GM21619 (cell line): ENCODE measurements around the gene EEF1AKMT1.
A peak's percentile ranks its signal among the peaks of the same experiment; 100 is the strongest.

Experiments used
- ATAC-seq: cut with Tn5 transposase; IDR thresholded peaks from one replicate; pipeline ENCODE4 v1.9.1; 2021; ENCODE audit not compliant: unreplicated experiment

EEF1AKMT1 gene, protein sequence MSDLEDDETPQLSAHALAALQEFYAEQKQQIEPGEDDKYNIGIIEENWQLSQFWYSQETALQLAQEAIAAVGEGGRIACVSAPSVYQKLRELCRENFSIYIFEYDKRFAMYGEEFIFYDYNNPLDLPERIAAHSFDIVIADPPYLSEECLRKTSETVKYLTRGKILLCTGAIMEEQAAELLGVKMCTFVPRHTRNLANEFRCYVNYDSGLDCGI

DNA sequence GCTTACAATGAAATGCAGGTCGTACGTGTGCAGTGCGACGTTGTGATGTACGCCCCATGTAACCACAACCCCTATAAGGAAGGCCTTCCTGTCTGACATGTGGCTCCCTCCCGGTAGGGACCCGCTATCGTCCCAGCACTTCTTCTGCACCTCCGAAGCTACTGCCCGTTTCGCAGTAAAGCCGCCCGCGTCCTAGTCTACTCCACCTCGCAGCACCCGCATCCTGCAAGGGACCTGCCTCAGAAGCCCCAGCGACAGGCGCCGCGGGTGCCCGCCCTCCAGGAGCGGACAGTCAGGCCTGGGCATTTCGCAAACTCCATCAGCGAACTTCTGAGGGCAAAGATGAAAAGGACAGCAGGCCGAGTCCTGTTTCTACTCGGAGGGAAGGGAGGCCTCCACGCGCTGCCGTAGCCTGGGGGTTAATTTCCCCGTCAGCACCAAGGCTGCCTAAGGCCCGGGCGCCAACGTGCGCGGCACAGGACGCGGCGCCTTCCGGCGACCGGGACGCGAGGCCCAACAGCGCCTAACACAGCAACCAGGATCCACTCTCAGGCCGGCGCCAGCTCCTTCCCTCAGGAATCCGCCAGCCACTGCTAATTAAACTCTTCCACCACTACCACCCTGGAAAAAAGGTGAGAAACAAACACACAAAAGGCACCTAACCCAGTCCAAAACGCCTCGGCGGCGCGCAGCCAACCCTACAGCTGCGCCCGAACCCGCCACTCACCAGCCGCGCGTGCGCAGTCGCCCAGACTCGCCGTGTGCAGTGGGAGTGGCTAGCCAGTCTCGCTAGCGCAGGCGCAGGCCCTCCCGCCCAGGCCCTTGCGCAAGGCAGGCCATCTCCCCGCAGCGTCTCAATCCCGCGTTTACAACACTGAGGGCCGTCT, at the start of gene EEF1AKMT1:
TSS of gene EEF1AKMT1 (minus strand) at position 768 of the 887 bp plus-strand sequence. CDS start 16,363 bp downstream, outside the sequence.
- ATAC-seq, result peak; percentile 74

DNA sequence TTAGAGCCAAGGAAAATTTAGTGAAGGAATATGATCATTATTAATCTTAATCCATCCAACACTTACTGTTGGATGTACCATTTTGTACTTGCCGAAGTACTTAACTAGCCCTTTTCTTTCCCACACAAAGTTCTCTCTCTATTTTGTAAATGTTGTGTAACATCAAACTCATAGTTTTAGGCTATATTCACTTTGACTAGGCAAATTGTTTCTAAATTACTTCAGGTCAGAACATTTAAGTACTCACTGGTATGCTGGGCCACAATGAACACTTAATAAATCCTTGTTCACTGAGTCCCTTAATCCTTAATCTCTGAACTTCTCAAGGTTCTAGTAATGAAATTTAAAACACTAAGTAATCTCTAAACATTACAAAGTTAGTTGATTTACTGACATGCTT, 49.3 kb upstream of the EEF1AKMT1 start:
- no peak for ATAC-seq

DNA sequence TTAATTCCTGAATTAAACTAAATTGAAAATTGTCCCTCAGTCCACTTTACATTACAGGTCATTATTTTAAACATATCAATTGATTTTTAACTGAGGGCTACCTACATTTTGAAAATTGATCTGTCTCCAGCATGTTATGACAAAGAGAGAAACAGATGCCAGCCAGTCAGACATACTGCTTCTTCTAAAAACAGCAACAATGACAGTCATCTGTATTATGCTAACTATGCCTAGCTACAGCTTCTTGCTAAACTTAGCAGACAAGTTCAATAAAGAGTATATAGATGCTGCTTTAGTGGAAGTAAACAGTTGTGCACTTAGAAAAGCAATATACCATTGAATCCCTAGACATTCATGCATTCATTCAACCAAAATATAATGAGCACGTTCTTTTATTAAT, 48.6 kb upstream of the EEF1AKMT1 start:
- ATAC-seq, result no peak

DNA sequence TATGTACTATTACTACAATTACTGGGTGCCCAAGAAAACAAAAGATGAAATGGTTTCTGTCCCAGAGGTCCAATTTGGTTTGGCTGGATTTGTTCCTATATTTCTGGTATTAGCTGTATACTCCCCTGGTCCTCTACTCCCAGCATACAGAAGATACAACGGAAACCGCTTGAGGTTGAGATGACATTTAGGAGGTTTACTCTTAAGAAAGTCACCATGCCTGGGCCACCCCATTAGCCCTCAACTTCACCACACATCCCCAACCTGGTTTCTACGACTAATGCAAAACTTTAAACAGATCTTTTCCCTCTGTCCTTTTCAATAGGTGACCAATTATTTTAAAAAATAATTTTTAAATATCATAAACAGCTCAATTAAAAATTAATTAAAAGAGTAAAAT, 46.0 kb upstream of the EEF1AKMT1 start:
- ATAC-seq, result no peak

DNA sequence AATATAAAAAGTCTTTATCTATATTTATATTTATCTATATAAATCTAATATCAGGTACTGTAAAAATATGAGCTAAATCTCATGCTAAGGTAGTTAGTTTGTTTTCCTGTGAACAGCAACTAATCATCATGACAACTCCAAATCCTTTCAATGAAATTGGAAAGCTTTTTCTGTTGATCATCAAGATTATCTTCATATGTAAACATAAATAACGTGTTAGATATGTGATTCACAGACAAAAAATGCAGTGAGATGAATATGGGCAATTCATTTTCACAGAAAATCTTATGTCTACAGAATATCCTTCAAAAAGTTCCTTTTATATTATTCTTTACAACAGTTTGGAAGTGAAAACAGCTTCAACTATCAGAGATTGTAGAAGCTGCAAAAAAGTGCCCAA, 41.7 kb upstream of the EEF1AKMT1 start:
- ATAC-seq, result no peak

DNA sequence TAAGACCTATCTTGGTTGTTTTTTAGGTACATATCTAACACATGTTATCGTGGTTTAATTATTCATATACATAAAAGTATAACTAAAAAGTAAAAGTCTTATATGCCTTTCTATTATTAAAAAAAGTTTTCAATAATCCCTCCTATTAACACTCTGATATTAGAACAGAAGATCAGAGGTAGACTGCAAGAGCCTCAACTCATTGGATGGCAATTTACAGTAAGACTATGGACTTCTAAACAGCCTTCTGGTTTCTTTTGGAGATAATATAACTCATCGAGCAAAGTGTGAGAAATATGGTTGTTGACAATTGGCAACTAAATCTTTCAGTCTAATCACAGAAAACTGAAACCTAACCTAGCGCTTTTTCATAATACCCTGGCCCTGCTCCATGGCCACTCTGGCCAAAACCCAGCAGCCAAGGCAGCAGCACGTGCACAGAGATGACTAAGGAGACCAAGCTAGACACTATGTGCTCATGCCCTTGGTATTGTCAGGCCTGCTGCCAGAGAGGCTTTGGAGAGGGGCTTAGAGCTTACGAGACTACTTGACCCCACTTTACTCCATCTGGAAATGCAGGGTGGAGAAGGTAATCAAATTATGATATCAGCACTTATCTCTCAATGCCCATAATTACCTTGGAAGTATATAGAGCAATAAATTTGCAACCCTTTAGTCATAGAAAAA, 40.6 kb upstream of the EEF1AKMT1 start:
- no peak for ATAC-seq

DNA sequence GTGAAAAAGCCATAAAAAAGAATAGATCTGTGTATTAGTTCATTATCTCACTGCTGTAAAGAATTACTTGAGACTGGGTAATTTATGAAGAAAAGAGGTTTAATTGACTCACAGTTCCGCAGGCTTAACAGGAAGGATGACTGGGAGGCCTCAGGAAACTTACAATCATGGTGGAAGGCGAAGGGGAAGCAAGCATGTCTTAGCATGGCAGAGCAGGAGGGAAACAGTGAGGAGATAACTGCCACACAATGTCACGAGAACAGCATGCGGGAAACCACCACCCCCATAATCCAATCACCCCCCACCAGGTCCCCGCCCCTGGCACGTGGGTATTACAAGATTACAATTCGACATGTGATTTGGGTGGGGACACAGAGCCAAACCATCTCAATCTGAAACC, 39.1 kb upstream of the EEF1AKMT1 start:
- no peak for ATAC-seq

DNA sequence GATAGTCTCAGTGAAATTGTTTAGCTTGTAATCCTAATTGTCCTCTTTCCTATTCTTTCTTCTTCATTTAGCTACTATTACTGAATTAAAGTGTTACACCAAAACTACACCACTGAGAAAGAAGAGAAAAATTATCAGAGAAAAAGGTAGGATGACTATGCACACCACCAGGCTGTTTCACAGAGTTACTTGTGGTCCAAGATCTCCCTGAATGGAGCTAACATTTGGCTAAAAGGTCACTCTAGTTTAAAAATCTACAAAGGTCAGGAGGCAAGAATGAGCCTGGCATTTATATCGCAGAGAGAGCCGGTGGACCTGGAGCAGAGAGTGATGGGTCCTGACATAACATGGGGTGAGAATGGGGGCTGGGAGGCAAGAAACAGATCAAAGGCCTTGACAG, 37.0 kb upstream of the EEF1AKMT1 start:
- no peak for ATAC-seq

DNA sequence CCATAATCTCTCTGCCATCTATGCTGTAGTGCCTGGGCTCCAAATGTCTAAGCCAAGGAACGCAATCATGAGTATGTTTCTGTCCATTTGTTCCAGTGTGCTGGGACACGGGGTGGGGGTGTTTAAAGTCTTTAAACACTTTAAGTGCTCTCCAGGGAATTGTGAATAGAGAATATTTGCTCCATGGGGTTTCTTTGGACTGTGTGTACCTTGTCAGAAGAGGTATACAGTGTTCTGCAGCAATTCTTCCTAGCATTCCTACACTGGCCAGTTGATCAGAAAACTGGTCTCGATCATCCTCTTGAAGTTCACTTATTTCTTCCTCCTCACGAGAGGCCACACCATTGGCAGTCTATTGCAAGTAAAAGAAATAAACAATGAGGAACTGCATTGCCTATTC, 35.1 kb upstream of the EEF1AKMT1 start:
- ATAC-seq, result no peak

DNA sequence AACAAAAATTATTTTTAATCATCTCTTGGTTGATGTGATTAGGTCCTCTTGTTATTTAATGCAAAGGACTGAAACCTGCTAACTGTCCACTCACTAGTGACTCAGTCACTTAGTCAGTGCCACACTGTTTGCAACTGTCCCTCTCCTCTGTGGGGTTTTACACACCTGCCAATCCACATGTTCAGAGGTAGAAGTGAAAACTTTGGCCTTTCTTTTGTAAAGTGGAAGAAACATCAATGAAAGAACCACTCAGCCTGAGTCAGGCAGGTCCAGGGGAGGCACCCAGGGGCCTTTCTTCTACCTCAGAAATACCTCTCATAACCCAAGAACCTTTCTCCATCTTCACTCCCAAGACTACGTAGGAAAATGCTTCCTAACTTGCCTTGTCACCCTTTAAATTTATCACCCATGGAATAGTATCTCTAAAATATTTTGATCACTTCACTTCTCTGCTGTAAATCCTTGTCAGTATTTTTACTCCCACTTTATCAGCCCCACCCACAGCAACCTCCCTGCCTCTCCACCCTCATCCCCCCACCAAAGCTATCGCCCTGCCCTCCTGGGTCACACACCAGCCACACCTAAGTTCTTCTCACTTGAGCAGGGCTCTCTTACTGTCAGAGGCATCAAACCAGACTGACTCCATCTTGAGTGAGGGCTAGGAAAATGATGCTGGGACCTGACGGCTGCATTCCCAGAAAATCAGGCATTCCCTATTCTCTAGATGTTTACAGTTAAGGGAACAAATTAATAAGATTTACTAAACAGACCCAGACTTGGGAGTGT, 29.6 kb upstream of the EEF1AKMT1 start:
- ATAC-seq, result no peak

DNA sequence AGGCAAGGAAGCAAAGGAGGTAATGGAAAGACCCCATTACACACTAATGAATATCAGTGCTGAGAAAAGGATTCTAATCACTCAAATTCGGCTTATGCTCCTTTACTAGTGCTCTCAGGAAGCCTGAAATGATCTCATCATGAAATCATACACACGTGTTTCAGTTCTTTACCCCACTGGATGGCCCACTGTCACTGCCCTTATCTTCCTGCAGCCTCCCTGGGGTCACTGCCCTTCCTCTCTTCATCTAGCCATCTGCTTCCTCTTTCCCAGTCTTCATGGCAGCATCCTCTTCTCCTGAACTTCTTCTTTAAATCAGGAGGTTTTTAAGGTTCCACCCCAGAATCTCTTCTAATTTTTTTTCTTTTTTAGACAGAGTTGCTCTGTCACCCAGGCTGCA, 27.9 kb upstream of the EEF1AKMT1 start:
- ATAC-seq, result no peak

DNA sequence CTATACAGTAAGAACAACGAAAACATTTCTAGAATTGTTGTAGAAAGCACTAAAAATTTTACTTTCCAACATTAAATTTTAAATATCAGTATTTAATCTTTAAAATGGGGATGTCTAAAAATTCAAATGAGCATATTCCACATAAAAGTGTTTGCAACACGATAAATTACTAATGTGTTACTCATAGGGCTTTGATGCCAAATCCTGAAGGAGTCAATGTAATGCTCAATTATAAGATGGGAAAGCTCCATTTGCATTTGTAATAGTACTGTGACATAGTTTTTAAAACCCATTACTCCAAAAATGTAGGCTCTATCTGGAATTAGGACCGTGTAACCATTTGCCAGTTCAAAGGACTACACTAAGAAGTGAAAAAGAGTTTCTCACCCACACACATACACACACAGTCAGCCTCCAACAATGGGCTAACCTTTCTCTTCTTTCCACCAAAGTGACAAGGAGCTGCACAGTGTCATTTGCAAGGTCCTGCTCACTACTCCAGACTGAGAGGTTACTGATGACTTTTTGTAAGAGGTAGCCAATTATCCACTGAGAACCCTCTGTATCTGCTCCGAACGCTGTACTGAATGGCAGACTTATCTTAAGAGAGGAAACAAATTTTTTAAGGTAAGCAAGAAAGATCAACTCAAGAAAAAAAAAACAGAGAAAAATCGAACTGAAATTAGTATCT, 26.1 kb upstream of the EEF1AKMT1 start:
- no peak for ATAC-seq

DNA sequence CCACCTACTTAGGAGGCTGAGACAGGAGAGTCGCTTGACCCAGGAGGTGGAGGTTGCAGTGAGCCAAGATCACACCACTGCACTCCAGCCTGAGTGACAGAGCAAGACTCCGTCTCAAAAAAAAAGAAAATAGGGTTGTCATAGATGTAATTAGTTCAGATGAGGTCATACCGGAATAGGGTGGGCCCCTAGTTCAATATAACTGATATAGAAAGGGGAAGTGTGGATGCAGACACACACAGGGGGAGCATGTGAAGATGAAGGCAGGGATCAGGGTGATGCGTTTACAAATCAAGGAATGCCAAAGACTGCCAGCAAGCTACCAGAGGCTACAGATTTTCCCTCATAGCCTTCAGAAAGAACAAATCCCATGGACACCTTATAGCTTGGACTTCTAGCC, 24.3 kb upstream of the EEF1AKMT1 start:
- no peak for ATAC-seq

DNA sequence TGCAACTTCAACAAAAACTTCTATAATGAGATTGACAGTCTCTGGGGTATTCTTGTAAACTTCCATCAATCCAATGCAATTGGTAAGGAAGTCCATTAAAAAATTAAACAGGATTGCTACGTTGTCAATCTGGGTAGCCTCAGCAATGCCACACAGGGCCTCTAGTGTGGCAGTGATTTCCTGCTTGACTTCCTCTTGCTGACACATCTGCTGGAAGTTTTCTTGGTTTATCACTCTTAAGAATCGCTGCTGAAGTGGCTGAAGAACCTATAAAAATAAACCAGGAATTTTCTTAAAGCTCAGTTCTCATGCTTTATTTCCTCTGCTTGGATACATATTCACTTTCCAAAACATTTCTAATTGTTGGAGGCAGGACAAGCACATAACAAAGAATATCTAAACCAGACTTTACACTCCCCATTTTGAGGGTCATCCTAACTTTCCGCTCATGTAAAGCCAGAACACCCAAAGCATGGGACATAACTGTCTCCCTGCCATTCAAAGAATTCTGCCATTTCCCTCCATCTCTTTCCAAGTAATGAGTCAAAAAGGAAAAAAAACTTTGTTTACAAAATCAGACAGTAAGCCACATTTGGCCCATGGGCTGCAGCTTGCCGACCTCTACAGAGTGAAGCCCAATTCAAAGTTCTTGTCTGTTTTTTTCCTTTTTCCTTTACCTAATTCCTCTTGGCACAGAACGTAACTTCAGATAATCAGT, 23.2 kb upstream of the EEF1AKMT1 start:
- ATAC-seq, result no peak

DNA sequence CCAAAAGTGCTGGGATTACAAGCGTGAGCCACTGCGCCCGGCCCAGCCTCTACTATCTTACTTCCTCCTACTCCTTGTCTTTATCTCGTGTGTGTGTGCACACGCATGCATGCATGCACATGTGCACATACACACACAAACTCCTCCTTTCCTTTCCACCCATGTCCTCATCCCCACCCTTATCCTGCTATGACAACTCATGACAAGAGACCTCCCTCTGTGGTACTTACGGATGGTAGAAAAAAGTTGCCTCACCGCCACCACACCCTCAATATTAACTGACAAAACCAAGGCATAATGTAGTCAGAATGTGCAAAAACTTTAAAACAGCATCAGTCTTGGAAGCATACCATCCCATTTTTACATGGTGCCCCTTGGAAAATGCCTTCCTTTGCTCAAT, 15.9 kb upstream of the EEF1AKMT1 start:
- no peak for ATAC-seq

DNA sequence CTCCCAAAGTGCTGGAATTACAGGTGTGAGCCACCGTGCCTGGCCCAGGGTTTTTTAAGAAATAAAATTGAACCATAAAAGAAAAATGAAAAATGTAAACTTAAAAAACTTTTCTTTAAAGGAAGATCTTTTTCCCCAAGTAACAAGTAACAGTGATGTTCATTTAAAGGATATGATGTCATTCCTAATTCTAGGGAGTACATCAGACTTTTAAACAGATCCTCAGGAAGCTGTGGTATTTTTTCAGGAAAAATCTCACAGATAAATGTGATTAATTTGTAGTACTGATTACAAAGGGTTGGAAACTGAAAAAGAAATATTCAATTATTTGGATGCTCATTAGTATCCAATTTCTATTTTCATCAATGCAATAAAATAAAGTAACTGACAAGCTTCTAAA, 14.6 kb upstream of the EEF1AKMT1 start:
- no peak for ATAC-seq

DNA sequence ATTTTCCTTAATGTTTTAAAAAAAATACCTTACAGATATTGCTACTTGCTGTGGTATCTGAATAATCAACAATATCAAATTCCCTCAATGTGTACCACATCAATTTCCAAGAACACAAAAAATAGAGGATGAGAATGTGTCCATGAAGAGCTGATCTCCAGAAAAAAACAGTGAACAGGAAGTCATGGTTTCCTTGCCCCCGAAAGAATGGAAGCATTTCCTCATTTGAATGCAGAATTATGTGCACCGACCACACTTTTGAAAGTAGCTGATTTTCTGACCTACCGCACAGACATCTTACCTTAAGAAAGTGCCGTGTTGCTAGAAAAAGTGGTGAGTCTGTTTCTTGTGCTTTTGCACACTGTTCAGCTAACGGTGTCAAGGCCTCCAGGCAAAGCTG, 13.4 kb upstream of the EEF1AKMT1 start:
- no peak for ATAC-seq

DNA sequence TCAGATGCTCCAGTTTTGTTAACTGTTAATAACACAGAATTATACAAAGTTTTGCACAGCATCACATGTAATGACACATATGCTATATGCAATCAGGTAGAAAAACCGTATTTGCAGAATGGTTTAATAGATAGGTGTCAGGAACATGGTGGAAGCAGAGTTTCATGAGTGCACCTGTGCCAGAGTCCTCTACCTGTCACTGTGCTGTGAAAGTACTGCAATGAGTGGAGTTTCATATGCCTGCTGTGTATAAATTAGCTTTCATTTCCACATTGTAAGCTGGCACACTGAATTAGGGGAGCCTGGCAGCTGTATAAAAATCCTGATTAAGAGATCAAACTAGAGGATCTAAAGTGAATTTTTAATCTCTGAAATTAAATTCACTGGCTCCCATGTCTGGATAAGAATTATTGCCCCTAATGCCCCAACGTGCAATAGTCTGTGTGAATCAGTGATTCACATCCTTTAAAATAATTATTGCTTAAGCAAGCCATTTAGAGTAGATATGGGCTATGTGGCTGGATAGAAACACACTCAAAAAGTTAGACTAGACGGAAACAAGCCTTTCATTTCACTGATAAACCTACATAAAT, 8.5 kb upstream of the EEF1AKMT1 start:
- no peak for ATAC-seq

DNA sequence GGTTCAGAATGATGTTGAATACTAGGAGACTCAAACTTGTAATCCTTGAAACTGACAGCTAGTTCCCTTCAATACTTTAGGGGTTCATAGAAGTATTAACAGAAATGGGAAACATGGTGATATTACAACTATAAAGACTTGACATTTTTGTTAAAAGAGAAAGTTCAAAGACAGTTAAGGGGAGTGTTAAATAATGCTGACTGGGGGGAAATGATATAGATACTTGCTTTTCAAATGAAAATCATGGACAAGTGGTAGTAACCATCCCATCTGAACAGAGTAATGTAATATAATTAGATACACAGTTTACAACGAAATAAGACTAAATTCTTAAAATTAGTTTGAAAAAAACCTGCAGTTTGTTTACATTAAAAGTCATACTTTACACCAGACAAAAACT, 6.6 kb upstream of the EEF1AKMT1 start:
- no peak for ATAC-seq

DNA sequence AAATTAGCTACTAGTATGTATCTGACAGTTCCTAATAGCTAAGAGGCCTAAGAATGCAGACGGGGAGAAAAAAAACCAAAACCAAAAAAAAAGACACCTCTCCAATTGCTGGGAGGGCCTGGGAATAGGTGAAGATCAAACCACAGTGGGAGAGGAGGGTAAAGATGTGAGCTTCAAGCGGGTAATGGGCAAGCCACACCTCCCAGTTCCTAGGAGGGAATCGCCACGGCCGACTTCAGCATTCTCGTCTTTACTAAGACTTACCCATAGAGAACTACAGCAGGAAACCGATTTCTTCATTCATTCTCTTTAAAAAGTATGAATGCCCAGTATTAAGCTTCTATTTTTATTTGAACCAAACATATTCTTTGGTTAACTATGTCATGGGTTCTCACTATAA, 5.6 kb upstream of the EEF1AKMT1 start:
- no peak for ATAC-seq
